HCT116 (cell line): Measurements from ENCODE around the gene PRKN. TPM values are rescaled to one million over a fixed set of nuclear protein-coding genes. Genes with fewer than 3 reads are reported as not detected.

Source experiments
- ATAC-seq: fragments of 200-7000 bp; cut with Tn5 transposase; 2 replicates; pipeline ENCODE4 v1.9.1; 2020; ENCODE audit warnings: mild to moderate bottlenecking, moderate library complexity
- BruUV-seq: library from RNA; stranded (reverse); fragments of 400-500 nt; replicated peaks from 2 replicates; lab custom pipeline; 2021; lab: Mats Ljungman, UMichigan
- CTCF ChIA-PET: fragments of 300-600 bp; sonication (Branson Sonifier 250); formaldehyde crosslinking; loops from one replicate; lab custom pipeline; 2021; ENCODE audit warnings: antibody characterized with exemption; lab: Charles Lee
- POLR2A ChIA-PET: fragments of 300-600, 350-600 bp; sonication (Branson Sonifier 250); formaldehyde crosslinking; loops from one replicate; lab custom pipeline; 2021; ENCODE audit warnings: antibody characterized with exemption; lab: Charles Lee
- RAD21 ChIA-PET, 2 experiments: fragments of 300-600 bp; sonication (Branson Sonifier 250); formaldehyde crosslinking; loops; one replicate each; lab custom pipeline; 2023; ENCODE audit warnings: low total read pairs in 2 of 2; ENCODE audit not compliant: uncharacterized antibody in 2 of 2, unreplicated experiment in 2 of 2, low non-redundant PET in 1 of 2; lab: Charles Lee
- DNase-seq: peaks from one replicate; pipeline ENCODE4 v3.0.0-alpha.2; 2010; ENCODE audit warnings: low read depth, low spot score
- H2AFZ ChIP-seq: fragments of 200-600 bp; shearing (Covaris generic), sonication (generic); 2 replicates; pipeline ENCODE4 v1.6.1; 2017; ENCODE audit warnings: low read depth, mixed run types, mixed read lengths, antibody characterized with exemption, low read length; ENCODE audit not compliant: poor library complexity, severe bottlenecking
- H3K27ac ChIP-seq: 2 replicates; pipeline ENCODE4 v1.5.1; 2012; ENCODE audit warnings: low read depth, low read length
- H3K27me3 ChIP-seq: fragments of 200-600 bp; sonication (generic); 2 replicates; pipeline ENCODE4 v1.6.1; 2016; ENCODE audit warnings: mixed run types, low read length, mixed read lengths; ENCODE audit not compliant: insufficient read depth
- H3K36me3 ChIP-seq, 2 experiments: fragments of 200-500 bp in 1 of 2; fragments of 200-600 bp in 1 of 2; sonication (Bioruptor generic) in 1 of 2; sonication (generic) in 1 of 2; 2 replicates each; pipeline versions ENCODE4 v1.5.1 to v1.6.1; 2014 to 2016; ENCODE audit warnings: low read length in 2 of 2, inconsistent platforms in 1 of 2, mixed read lengths in 1 of 2, mixed run types in 1 of 2; ENCODE audit not compliant: insufficient read depth in 2 of 2, control insufficient read depth in 1 of 2
- H3K4me1 ChIP-seq, 2 experiments: fragments of 200-600 bp in 1 of 2; sonication (generic) in 1 of 2; 2 replicates each; pipeline versions ENCODE4 v1.5.1 to v1.6.1; 2012 to 2017; ENCODE audit warnings: low read length in 2 of 2, inconsistent platforms in 1 of 2, mild to moderate bottlenecking in 1 of 2, mixed read lengths in 1 of 2, mixed run types in 1 of 2, moderate library complexity in 1 of 2; ENCODE audit not compliant: insufficient read depth in 2 of 2, control insufficient read depth in 1 of 2
- H3K4me2 ChIP-seq: fragments of 200-600 bp; sonication (generic); 2 replicates; pipeline ENCODE4 v1.6.1; 2017; ENCODE audit warnings: mixed run types, low read length, mixed read lengths
- H3K4me3 ChIP-seq, 2 experiments: fragments of 200-600 bp in 1 of 2; sonication (generic) in 1 of 2; replicated peaks in 1 of 2; 2 replicates each; pipeline ENCODE4 v1.5.1; 2011 to 2016; ENCODE audit warnings: low read length in 2 of 2, control low read depth in 1 of 2, low read depth in 1 of 2, mild to moderate bottlenecking in 1 of 2, mixed read lengths in 1 of 2, mixed run types in 1 of 2
- H3K79me2 ChIP-seq: fragments of 200-600 bp; sonication (generic); 2 replicates; pipeline ENCODE4 v1.6.1; 2017; ENCODE audit warnings: mild to moderate bottlenecking, mixed run types, low read length, moderate library complexity, mixed read lengths; ENCODE audit not compliant: insufficient read depth
- H3K9ac ChIP-seq: fragments of 200-600 bp; sonication (generic); 2 replicates; pipeline ENCODE4 v1.6.1; 2016; ENCODE audit warnings: low read length, mixed read lengths
- H3K9me2 ChIP-seq: fragments of 200-600 bp; sonication (generic), shearing (Covaris generic); 2 replicates; pipeline ENCODE4 v1.6.1; 2017; ENCODE audit warnings: mixed run types, mild to moderate bottlenecking, moderate library complexity; ENCODE audit not compliant: insufficient read depth
- H3K9me3 ChIP-seq, 2 experiments: fragments of 200-500 bp in 1 of 2; fragments of 200-600 bp in 1 of 2; sonication (Bioruptor generic) in 1 of 2; sonication (generic) in 1 of 2; 2 replicates each; pipeline ENCODE4 v1.6.1; 2014 to 2017; ENCODE audit warnings: low read length in 2 of 2, mixed read lengths in 2 of 2, inconsistent platforms in 1 of 2, low read depth in 1 of 2, mild to moderate bottlenecking in 1 of 2, mixed run types in 1 of 2, moderate library complexity in 1 of 2; ENCODE audit not compliant: control insufficient read depth in 1 of 2, insufficient read depth in 1 of 2
- H4K20me1 ChIP-seq: fragments of 200-600 bp; sonication (generic), shearing (Covaris generic); 2 replicates; pipeline ENCODE4 v1.6.1; 2017; ENCODE audit warnings: mixed run types, mild to moderate bottlenecking, moderate library complexity; ENCODE audit not compliant: insufficient read depth
- CEBPB ChIP-seq: IDR thresholded peaks from 2 replicates; pipeline ENCODE4 v1.6.1; 2012; ENCODE audit warnings: low read depth
- CTCF ChIP-seq, 3 experiments: fragments of 200-600 bp in 1 of 3; sonication (generic) in 1 of 3; IDR thresholded peaks in 2 of 3; conservative IDR thresholded peaks in 1 of 3; 2 replicates each; pipeline ENCODE4 v1.5.1; 2012 to 2017; ENCODE audit warnings: low read depth in 2 of 3, low read length in 2 of 3, antibody characterized with exemption in 1 of 3, borderline replicate concordance in 1 of 3, control low read depth in 1 of 3, mild to moderate bottlenecking in 1 of 3, mixed read lengths in 1 of 3, mixed run types in 1 of 3, moderate library complexity in 1 of 3; ENCODE audit not compliant: insufficient read depth in 1 of 3
- EZH2 ChIP-seq: fragments of 200-600 bp; sonication (generic); IDR thresholded peaks from 2 replicates; pipeline ENCODE4 v1.6.1; 2017; ENCODE audit warnings: antibody characterized with exemption, mixed run types
- FOSL1 ChIP-seq: IDR thresholded peaks from 2 replicates; pipeline ENCODE4 v1.6.1; 2012; ENCODE audit warnings: low read depth
- RAD21 ChIP-seq: IDR thresholded peaks from 2 replicates; pipeline ENCODE4 v1.6.1; 2012; ENCODE audit warnings: low read depth, mild to moderate bottlenecking
- SRF ChIP-seq: IDR thresholded peaks from 2 replicates; pipeline ENCODE4 v1.6.1; 2012; ENCODE audit warnings: low read depth
- TCF7L2 ChIP-seq: IDR thresholded peaks from 2 replicates; pipeline ENCODE4 v1.7.0; 2011; ENCODE audit warnings: borderline replicate concordance, inconsistent platforms; ENCODE audit not compliant: insufficient read depth, insufficient read length; ENCODE audit errors: extremely low read depth
- intact Hi-C: fragments of 100-400 bp; cut with micrococcal nuclease; formaldehyde crosslinking; loops from 2 replicates; pipeline ENCODE4 v1.10.0; 2022
- total RNA-seq: library from RNA; stranded (reverse); gene quantifications from one replicate; pipeline ENCODE4 v1.2.1, GENCODE V29; 2021; ENCODE audit not compliant: unreplicated experiment
- TF ChIP-seq, protein P1 (sequence below): IDR thresholded peaks from 2 replicates; pipeline ENCODE4 v1.6.1; 2012

Gene PRKN
- total RNA-seq, 1 experiment from 2014 or later: 2.6 TPM

DNA sequence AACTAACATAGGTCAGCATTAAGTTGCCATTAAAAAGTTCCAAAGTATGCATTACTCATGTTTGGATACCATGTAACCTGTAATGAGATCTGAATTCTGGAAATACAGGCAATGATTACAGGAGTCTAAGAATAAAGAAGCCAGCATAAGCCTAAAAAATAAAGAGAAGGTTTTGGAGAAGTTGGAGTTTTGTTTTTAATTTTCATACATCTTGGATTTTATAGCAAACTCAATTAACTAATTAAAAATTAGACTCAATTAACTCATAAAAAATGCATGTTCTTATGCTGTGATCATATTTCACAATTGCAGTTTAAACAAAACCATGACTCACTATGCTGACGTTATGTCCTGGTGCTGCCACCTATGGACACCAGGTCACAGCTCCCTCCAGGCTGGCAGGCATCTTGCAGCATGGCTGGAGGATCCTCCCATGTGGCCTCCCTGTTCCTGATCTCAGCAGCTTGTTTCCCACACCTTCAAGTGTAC is 804.9 kb downstream of the PRKN start (continued):
- TF ChIP-seq SRF (no peak), EZH2 (no peak)

GRCh38 chr6:161921602-161922395 is 805.8 kb downstream of the PRKN start:
- ChIA-PET CTCF (no interaction called here), POLR2A (no interaction called here), RAD21 (no interaction called here)
- Histone ChIP-seq H4K20me1 (no peaks in the 10 kb centered on the region), H3K36me3 (no peaks in the 10 kb centered on the region), H3K4me3 (no peak overlapping the region), H3K4me2 (no peak overlapping the region), H3K4me1 (peaks cover 6 to 10% of the 10 kb centered on the region in 2 experiments), H3K79me2 (no peaks in the 10 kb centered on the region), H3K27me3 (no peaks in the 10 kb centered on the region), H2AFZ (peak overlapping the region; percentile 78), H3K9ac (no peak overlapping the region), H3K27ac (no peak overlapping the region), H3K9me3 (no peaks in the 10 kb centered on the region), H3K9me2 (no peaks in the 10 kb centered on the region)
- no TSS peak for BruUV-seq
- intact Hi-C loops: no loop called here
- DNase-seq: no peak
- ATAC-seq: no peak
- no peak for TF ChIP-seq RAD21
- TF ChIP-seq EZH2: no peak
- TF ChIP-seq CEBPB: no peak
- no peak for TF ChIP-seq FOSL1
- no peak for TF ChIP-seq TCF7L2
- TF ChIP-seq CTCF (IDR thresholded peaks at IDR 0.05 in 2 of 3, conservative IDR thresholded peaks at IDR 0.05 in 1 of 3; ENCODE audit: borderline replicate concordance in 1 of 3, insufficient read depth in 1 of 3, low read depth in 2 of 3, low read length in 2 of 3): no peak
- TF ChIP-seq, protein P1, sequence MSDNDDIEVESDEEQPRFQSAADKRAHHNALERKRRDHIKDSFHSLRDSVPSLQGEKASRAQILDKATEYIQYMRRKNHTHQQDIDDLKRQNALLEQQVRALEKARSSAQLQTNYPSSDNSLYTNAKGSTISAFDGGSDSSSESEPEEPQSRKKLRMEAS: no peak
